Liver (tissue), 3 donors: ENCODE data around the gene SCN8A.

ENCODE experiments used
- ATF3 ChIP-seq: IDR thresholded peaks from 2 replicates; pipeline ENCODE4 v1.6.1; 2016; ENCODE audit warnings: antibody characterized with exemption
- CTCF ChIP-seq: fragments of 150-350 bp; IDR thresholded peaks from 2 replicates; pipeline ENCODE4 v1.5.1; 2017; ENCODE audit warnings: improper control_type of control experiment, low read depth, low read length; ENCODE audit not compliant: missing input control
- EGR1 ChIP-seq, 2 donors: IDR thresholded peaks; 2 replicates each; pipeline ENCODE4 v1.6.1; 2016 to 2018; ENCODE audit warnings: antibody characterized with exemption in 2 of 2, low read depth in 2 of 2
- GABPA ChIP-seq, 2 donors: IDR thresholded peaks in 1 of 2; conservative IDR thresholded peaks in 1 of 2; 2 replicates each; pipeline ENCODE4 v1.6.1; 2016; ENCODE audit warnings: antibody characterized with exemption in 2 of 2, mild to moderate bottlenecking in 1 of 2, moderate library complexity in 1 of 2
- HNF4A ChIP-seq, 2 donors: conservative IDR thresholded peaks; 2 replicates each; pipeline ENCODE4 v1.6.1; 2016; ENCODE audit warnings: antibody characterized with exemption in 2 of 2, mild to moderate bottlenecking in 2 of 2
- JUND ChIP-seq, 2 donors: IDR thresholded peaks; 2 replicates each; pipeline ENCODE4 v1.6.1; 2016; ENCODE audit warnings: antibody characterized with exemption in 2 of 2
- MAX ChIP-seq: IDR thresholded peaks from 2 replicates; pipeline ENCODE4 v1.6.1; 2016; ENCODE audit warnings: antibody characterized with exemption
- RAD21 ChIP-seq, 2 donors: IDR thresholded peaks; 2 replicates each; pipeline ENCODE4 v1.6.1; 2016; ENCODE audit warnings: antibody characterized with exemption in 2 of 2, mild to moderate bottlenecking in 2 of 2
- REST ChIP-seq: IDR thresholded peaks from 2 replicates; pipeline ENCODE4 v1.6.1; 2016; ENCODE audit warnings: antibody characterized with exemption, mild to moderate bottlenecking
- RXRA ChIP-seq, 2 donors: IDR thresholded peaks; 2 replicates each; pipeline ENCODE4 v1.6.1; 2017 to 2018; ENCODE audit warnings: antibody characterized with exemption in 2 of 2, mild to moderate bottlenecking in 1 of 2
- SP1 ChIP-seq: IDR thresholded peaks from 2 replicates; pipeline ENCODE4 v1.6.1; 2018; ENCODE audit warnings: antibody characterized with exemption, mild to moderate bottlenecking
- TAF1 ChIP-seq: conservative IDR thresholded peaks from 2 replicates; pipeline ENCODE4 v1.6.1; 2016; ENCODE audit warnings: antibody characterized with exemption, mild to moderate bottlenecking
- YY1 ChIP-seq: IDR thresholded peaks from 2 replicates; pipeline ENCODE4 v1.6.1; 2016; ENCODE audit warnings: antibody characterized with exemption, mild to moderate bottlenecking
- ZBTB33 ChIP-seq: IDR thresholded peaks from 2 replicates; pipeline ENCODE4 v1.6.1; 2016; ENCODE audit warnings: antibody characterized with exemption
- donor health status: healthy.
- donor health status: healthy.

GRCh38 chr12:51822261-51822616, 231.2 kb downstream of the SCN8A start:
- no peak for TF ChIP-seq CTCF
- no peak for TF ChIP-seq SP1
- no peak for TF ChIP-seq MAX
- TF ChIP-seq YY1 = no peak
- no peak for TF ChIP-seq EGR1 (IDR thresholded peaks at IDR 0.05; ENCODE audit: low read depth in 2 of 2)
- TF ChIP-seq ATF3 = no peak
- no peak for TF ChIP-seq JUND (IDR thresholded peaks at IDR 0.05)
- TF ChIP-seq TAF1 = no peak
- no peak for TF ChIP-seq REST
- no peak for TF ChIP-seq RAD21 (IDR thresholded peaks at IDR 0.05)
- TF ChIP-seq GABPA (IDR thresholded peaks at IDR 0.05 in 1 of 2, conservative IDR thresholded peaks at IDR 0.05 in 1 of 2) = no peak
- no peak for TF ChIP-seq HNF4A (conservative IDR thresholded peaks at IDR 0.05)
- no peak for TF ChIP-seq RXRA (IDR thresholded peaks at IDR 0.05)
- TF ChIP-seq ZBTB33 = no peak
